ENCODE results near the gene C14orf132.

C14orf132 gene

GRCh38 chr14:96134508-96134907, 95.3 kb downstream of the C14orf132 start:
- no peaks in the 10 kb centered on the region for H3K27me3 ChIP-seq (replicated peaks)
- H3K27ac ChIP-seq = no peak overlapping the region
- no peak for DNase-seq
- in situ Hi-C loops (cut with HindIII; ENCODE audit: low pct_ligation_motif_present, low sequenced_read_pairs) = no loop called here
- no peak for TF ChIP-seq CTCF (IDR thresholded peaks at IDR 0.05; ENCODE audit: low read depth, low read length, missing control alignments)
- H3K4me3 ChIP-seq (ENCODE audit: low read depth, low read length) = no peak overlapping the region
- no peaks in the 10 kb centered on the region for H3K36me3 ChIP-seq (replicated peaks)

- no peak overlapping the region for H3K4me3 ChIP-seq (ENCODE audit: low read depth, low read length)
- no peak for TF ChIP-seq CTCF (IDR thresholded peaks at IDR 0.05; ENCODE audit: low read depth, low read length, missing control alignments)
- no peaks in the 10 kb centered on the region for H3K27me3 ChIP-seq (replicated peaks)
- H3K27ac ChIP-seq = no peak overlapping the region
- no peaks in the 10 kb centered on the region for H3K36me3 ChIP-seq (replicated peaks)
- in situ Hi-C loops (cut with HindIII; ENCODE audit: low pct_ligation_motif_present, low sequenced_read_pairs) = no loop called here
- DNase-seq = no peak
Observed at GRCh38 chr14:96135285-96135684, 96.1 kb downstream of the C14orf132 start.

GRCh38 chr14:96136371-96137005, 97.3 kb downstream of the C14orf132 start:
- Histone ChIP-seq H3K27ac (no peak overlapping the region), H3K36me3 (replicated peaks) (no peaks in the 10 kb centered on the region), H3K4me3 (ENCODE audit: low read depth, low read length) (no peak overlapping the region), H3K27me3 (replicated peaks) (no peaks in the 10 kb centered on the region)
- in situ Hi-C loops (cut with HindIII; ENCODE audit: low pct_ligation_motif_present, low sequenced_read_pairs) = no loop called here
- TF ChIP-seq CTCF (IDR thresholded peaks at IDR 0.05; ENCODE audit: low read depth, low read length, missing control alignments) = no peak
- peak; percentile 69 for DNase-seq

- Histone ChIP-seq H3K27me3 (replicated peaks) (no peaks in the 10 kb centered on the region), H3K36me3 (replicated peaks) (no peaks in the 10 kb centered on the region), H3K4me3 (ENCODE audit: low read depth, low read length) (no peak overlapping the region), H3K27ac (no peak overlapping the region)
- DNase-seq = no peak
- in situ Hi-C loops (cut with HindIII; ENCODE audit: low pct_ligation_motif_present, low sequenced_read_pairs) = no loop called here
- TF ChIP-seq CTCF (IDR thresholded peaks at IDR 0.05; ENCODE audit: low read depth, low read length, missing control alignments) = no peak
Observed at GRCh38 chr14:96138241-96138640, 99.1 kb downstream of the C14orf132 start.

- no peak overlapping the region for H3K27ac ChIP-seq
- no peaks in the 10 kb centered on the region for H3K36me3 ChIP-seq (replicated peaks)
- no peaks in the 10 kb centered on the region for H3K27me3 ChIP-seq (replicated peaks)
- TF ChIP-seq CTCF (IDR thresholded peaks at IDR 0.05; ENCODE audit: low read depth, low read length, missing control alignments) = no peak
- no peak for DNase-seq
- in situ Hi-C loops (cut with HindIII; ENCODE audit: low pct_ligation_motif_present, low sequenced_read_pairs) = no loop called here
- H3K4me3 ChIP-seq (ENCODE audit: low read depth, low read length) = no peak overlapping the region
Observed at GRCh38 chr14:96139169-96139568, 100.0 kb downstream of the C14orf132 start.

- Histone ChIP-seq H3K36me3 (replicated peaks) (no peaks in the 10 kb centered on the region), H3K4me3 (ENCODE audit: low read depth, low read length) (no peak overlapping the region), H3K27me3 (replicated peaks) (no peaks in the 10 kb centered on the region), H3K27ac (no peak overlapping the region)
- no peak for TF ChIP-seq CTCF (IDR thresholded peaks at IDR 0.05; ENCODE audit: low read depth, low read length, missing control alignments)
- no peak for DNase-seq
- in situ Hi-C loops (cut with HindIII; ENCODE audit: low pct_ligation_motif_present, low sequenced_read_pairs) = no loop called here
Observed at GRCh38 chr14:96139879-96140278, 100.7 kb downstream of the C14orf132 start.
